G401 (cell line): ENCODE results near the gene RBMX. TPM values are rescaled to one million over a fixed set of nuclear protein-coding genes. Genes with fewer than 3 reads are reported as not detected.
"Not testable (repeated sequence)": the region's sequence is repeated elsewhere in the genome, so short reads cannot be mapped to it uniquely, and the experiment has no call there.

Experiments
- DNase-seq: peaks from one replicate; pipeline ENCODE4 v3.0.0-alpha.2; 2015; ENCODE audit warnings: low spot score
- in situ Hi-C: cut with HindIII; loops from 2 replicates; pipeline ENCODE4 v1.10.0; 2016; ENCODE audit warnings: low sequenced_read_pairs, mixed read lengths
- total RNA-seq: library from RNA; depleted of rRNA; stranded (reverse); fragments of >200 nt; shearing (Covaris generic); gene quantifications from 2 replicates; pipeline ENCODE4 v1.2.3, GENCODE V29; 2014; rRNA removed

The RBMX gene
- 433 and 563 TPM in 2 replicates for total RNA-seq

GRCh38 chrX:136880452-136881013 is at the start of gene RBMX:
Gene RBMX (minus strand): TSS chrX:136880725. CDS start chrX:136879427, 1,298 bp downstream.
- DNase-seq = peak; percentile 96

GRCh38 chrX:136921438-136921837 is 40.9 kb upstream of the RBMX start:
- in situ Hi-C loops = not testable (repeated sequence)

More at GRCh38 chrX:136880452-136881013, at the start of gene RBMX:
- in situ Hi-C loops = no loop called here

GRCh38 chrX:136920001-136920400 is 39.5 kb upstream of the RBMX start:
- peak; percentile 77 for DNase-seq
- in situ Hi-C loops = no loop called here

More at GRCh38 chrX:136921438-136921837, 40.9 kb upstream of the RBMX start:
- not testable (repeated sequence) for DNase-seq

- in situ Hi-C loops = no loop called here
- no peak for DNase-seq
These were observed 36.3 kb upstream of the RBMX start for GRCh38 chrX:136916827-136917226.

GRCh38 chrX:136911661-136912060 is 31.1 kb upstream of the RBMX start:
- DNase-seq, in situ Hi-C loops: not testable (repeated sequence)

GRCh38 chrX:136911253-136911652 is 30.7 kb upstream of the RBMX start:
- in situ Hi-C loops = no loop called here
- no peak for DNase-seq

- in situ Hi-C loops = no loop called here
- DNase-seq = no peak
These were observed 30.1 kb upstream of the RBMX start for GRCh38 chrX:136910565-136911035.

GRCh38 chrX:136909706-136910564 is 29.4 kb upstream of the RBMX start:
- peak; percentile 96 for DNase-seq
- in situ Hi-C loops = no loop called here

- in situ Hi-C loops = no loop called here
These were observed 28.7 kb upstream of the RBMX start for GRCh38 chrX:136909119-136909705.

GRCh38 chrX:136907621-136908020 is 27.1 kb upstream of the RBMX start:
- in situ Hi-C loops = no loop called here
- DNase-seq = peak; percentile 17

More at GRCh38 chrX:136909119-136909705, 28.7 kb upstream of the RBMX start:
- DNase-seq = peak; percentile 75

GRCh38 chrX:136906921-136907510 is 26.5 kb upstream of the RBMX start:
- DNase-seq = peak; percentile 21
- in situ Hi-C loops = no loop called here

GRCh38 chrX:136904067-136904466 is 23.5 kb upstream of the RBMX start:
- in situ Hi-C loops = not testable (repeated sequence)

GRCh38 chrX:136900071-136900470 is 19.5 kb upstream of the RBMX start:
- DNase-seq, in situ Hi-C loops: not testable (repeated sequence)

More at GRCh38 chrX:136904067-136904466, 23.5 kb upstream of the RBMX start:
- not testable (repeated sequence) for DNase-seq

GRCh38 chrX:136899221-136899620 is 18.7 kb upstream of the RBMX start:
- no peak for DNase-seq

GRCh38 chrX:136898752-136899151 is 18.2 kb upstream of the RBMX start:
- in situ Hi-C loops, DNase-seq: not testable (repeated sequence)

More at GRCh38 chrX:136899221-136899620, 18.7 kb upstream of the RBMX start:
- in situ Hi-C loops = no loop called here

GRCh38 chrX:136896121-136896914 is 15.8 kb upstream of the RBMX start:
- no peak for DNase-seq
- in situ Hi-C loops = no loop called here

- DNase-seq = no peak
- in situ Hi-C loops = no loop called here
These were observed 11.9 kb upstream of the RBMX start for GRCh38 chrX:136892412-136892811.

GRCh38 chrX:136890596-136890995 is 10.1 kb upstream of the RBMX start:
- in situ Hi-C loops, DNase-seq: not testable (repeated sequence)

- in situ Hi-C loops = no loop called here
- no peak for DNase-seq
These were observed 8.7 kb upstream of the RBMX start for GRCh38 chrX:136889269-136889668.
